NCI-H2107 treated with DMSO at 0.1 percent for 48 hours (cell line): Measurements from ENCODE around the gene CYP4F3.
A peak's percentile ranks its signal among the peaks of the same experiment; 100 is the strongest.
"Not testable (repeated sequence)": the region's sequence is repeated elsewhere in the genome, so short reads cannot be mapped to it uniquely, and the experiment has no call there.

Experiments
- DNase-seq: peaks from one replicate; lab custom pipeline; 2025; ENCODE audit not compliant: unreplicated experiment; lab: John Stamatoyannopoulos, UW

CYP4F3 gene

GRCh38 chr19:15666186-15666585, 25.5 kb downstream of the CYP4F3 start:
- no peak for DNase-seq

DNA sequence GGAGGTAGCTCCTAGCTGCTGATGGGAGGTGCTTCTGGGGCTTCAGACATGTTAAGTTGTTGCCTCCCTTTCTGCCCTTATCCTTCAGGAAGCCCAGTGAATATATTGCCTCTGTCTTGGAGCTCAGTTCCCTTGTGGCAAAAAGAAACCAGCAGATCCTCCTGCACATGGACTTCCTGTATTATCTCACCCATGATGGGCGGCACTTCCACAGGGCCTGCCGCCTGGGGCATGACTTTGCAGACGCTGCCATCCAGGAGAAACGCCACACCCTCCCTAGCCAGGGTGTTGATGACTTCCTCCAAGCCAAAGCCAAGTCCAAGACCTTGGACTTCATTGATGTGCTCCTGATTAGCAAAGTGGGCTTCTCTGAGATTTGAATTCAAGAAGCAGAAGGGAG, 26.2 kb downstream of the CYP4F3 start:
- no peak for DNase-seq

DNA sequence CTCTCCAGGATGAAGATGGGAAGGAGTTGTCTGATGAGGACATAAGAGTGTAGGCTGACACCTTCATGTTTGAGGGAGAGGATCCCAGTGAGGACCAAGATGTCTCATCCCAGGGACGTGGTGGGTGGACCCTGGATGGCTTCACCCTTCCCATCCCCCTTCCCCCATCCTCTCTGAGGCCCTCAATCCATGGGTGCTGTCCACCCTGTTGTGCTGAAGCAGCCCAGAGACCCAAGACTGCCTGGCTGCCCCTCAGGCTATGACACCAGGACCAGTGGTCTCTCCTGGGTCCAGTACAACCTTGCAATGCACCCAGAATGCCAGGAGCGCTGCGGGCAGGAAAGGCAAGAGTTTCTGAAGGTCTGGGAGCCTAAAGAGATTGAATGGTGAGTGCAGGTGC, 28.7 kb downstream of the CYP4F3 start:
- no peak for DNase-seq

DNA sequence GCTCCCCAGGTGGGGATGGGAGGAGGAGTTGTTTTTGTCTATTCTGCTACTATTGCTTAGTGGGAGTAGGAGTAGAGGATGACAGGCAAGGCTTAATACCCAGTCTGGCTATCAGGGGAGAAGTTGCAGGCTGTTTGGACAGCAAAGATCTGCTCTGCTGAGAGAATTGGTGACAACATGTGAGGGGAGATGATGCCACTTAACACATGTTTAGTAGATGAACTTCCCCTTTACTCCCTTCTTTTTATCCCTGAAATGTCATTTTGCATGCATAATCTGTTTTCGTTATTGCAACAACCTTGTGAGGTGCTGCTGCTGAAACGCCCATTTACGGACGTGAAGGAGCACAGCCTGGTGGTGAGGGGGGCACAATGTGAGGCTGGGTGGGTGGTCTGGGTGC, 29.2 kb downstream of the CYP4F3 start:
- no peak for DNase-seq

DNA sequence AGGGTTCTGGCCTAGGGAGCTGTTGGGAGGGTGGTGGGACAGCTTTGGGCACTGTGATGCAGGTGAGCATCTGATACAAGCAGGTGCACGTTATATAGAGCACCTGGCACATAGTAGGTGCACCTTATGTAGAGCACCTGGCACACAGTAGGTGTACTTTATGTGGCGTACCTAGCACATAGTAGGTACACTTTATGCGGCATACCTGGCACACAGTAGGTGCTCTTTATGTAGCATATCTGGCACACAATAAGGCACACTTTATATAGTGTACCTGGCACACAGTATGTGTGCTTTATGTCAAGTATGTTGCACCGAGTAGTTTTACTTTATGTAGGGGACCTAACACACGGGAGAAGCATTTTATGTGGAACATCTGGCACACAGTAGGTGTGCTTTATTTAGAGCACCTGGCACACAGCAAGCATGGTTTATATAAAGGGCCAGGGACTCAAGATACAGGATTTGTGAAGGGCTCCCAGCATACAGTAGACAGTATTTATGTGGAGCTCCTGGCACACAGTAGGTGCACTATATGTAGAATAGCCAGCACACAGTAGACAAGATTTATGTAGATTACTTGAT, 30.6 kb downstream of the CYP4F3 start:
- DNase-seq = no peak

GRCh38 chr19:15671891-15672579, 31.3 kb downstream of the CYP4F3 start:
- no peak for DNase-seq

- no peak for DNase-seq
These were observed 32.0 kb downstream of the CYP4F3 start, which contains the start of gene CYP4F12 for GRCh38 chr19:15672580-15673175. TSS of gene CYP4F12 (plus strand) at chr19:15673087. CDS start at chr19:15673530, 443 bp downstream.

- no peak for DNase-seq
These were observed 32.5 kb downstream of the CYP4F3 start for GRCh38 chr19:15673176-15673654.

DNA sequence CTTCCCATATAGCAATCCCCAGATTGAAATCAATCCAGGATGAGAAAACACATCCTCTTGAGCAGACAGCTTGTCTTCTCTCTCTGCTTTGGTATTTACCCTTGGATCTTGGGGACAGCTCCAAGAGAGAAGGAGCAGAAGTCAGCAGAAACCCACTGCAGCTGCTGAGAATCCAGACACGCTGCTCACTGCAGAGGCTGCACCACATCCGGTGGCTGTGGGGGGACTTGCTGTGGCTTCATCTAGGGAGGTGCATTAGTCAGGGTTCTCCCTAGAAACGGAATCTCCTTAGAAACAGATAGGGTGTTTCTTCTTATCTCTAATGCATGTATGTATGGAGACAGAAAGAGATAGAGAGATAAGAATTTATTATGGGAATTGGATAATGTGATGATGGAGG, 34.9 kb downstream of the CYP4F3 start:
- DNase-seq = no peak

- DNase-seq = no peak
These were observed 38.4 kb downstream of the CYP4F3 start for GRCh38 chr19:15679089-15679488.

DNA sequence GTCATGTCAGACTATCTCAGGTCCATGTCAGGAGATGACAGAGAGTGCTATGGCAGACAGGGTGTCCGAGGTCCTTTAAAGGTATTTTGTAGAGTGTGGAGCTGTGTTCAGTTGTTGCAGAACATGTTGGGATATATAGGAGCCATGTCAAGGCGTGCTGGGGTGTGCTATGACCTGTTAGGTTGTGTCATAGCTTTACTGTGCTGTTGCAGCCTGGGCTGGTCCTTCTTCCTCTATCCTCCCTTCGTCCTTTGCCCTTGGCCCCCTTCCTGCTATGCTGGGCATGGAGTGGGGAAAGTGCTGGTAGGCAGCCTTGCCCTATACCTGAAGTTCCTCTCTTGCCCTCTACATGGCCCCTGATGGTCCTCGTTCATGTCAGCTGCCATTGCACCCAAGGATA, 39.2 kb downstream of the CYP4F3 start:
- not testable (repeated sequence) for DNase-seq

DNA sequence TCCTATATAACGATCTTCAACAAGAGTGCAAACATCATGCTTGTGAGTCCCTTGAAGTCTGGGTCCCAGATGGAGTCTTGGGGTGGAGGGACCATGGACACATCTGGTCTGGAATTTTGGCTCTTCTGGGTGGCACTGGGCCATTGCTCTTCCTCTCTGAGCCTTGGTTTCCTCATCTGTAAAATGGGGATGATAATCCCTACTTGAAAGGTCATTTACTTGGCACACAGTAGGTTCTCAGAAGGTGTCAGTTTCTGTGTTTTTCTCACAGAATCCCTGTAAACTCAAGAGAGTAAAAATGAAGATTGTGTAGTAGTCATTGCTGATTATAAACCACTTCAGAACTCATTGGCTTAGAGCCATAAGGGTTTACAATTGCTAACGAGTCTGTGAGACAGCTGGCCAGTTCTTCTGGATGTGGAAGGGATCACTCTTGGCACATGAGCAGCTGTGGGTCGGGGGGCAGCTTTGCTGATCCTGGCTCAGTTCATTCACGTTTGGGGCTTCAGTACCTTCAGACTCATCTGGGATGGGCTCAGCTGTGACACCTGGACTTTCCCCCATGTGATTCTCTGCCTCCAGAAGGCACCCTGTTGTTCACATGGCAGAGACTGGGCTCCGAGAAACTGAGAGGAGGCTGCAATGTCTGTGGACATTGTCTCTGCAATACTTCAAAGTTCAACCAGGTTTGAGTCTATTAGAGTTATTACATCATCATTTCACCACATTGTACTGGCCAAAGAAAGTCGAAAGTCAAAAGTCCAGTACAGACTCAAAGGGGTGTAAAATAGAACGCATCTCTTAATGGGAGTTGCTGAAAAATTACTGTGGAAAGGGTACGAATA, 40.0 kb downstream of the CYP4F3 start:
- no peak for DNase-seq

DNA sequence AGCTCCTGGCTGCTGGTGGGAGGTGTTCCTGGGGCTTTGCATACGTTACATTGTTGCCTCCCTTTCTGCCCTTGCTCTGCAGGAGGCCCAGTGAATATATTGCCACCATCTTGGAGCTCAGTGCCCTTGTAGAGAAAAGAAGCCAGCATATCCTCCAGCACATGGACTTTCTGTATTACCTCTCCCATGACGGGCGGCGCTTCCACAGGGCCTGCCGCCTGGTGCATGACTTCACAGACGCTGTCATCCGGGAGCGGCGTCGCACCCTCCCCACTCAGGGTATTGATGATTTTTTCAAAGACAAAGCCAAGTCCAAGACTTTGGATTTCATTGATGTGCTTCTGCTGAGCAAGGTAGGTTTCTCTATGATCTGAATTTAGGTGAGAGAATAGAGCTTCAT, 42.7 kb downstream of the CYP4F3 start:
- DNase-seq = no peak

GRCh38 chr19:15684828-15685227, 44.1 kb downstream of the CYP4F3 start:
- DNase-seq = no peak

- DNase-seq = no peak
These were observed 56.0 kb downstream of the CYP4F3 start for GRCh38 chr19:15696654-15697194.

DNA sequence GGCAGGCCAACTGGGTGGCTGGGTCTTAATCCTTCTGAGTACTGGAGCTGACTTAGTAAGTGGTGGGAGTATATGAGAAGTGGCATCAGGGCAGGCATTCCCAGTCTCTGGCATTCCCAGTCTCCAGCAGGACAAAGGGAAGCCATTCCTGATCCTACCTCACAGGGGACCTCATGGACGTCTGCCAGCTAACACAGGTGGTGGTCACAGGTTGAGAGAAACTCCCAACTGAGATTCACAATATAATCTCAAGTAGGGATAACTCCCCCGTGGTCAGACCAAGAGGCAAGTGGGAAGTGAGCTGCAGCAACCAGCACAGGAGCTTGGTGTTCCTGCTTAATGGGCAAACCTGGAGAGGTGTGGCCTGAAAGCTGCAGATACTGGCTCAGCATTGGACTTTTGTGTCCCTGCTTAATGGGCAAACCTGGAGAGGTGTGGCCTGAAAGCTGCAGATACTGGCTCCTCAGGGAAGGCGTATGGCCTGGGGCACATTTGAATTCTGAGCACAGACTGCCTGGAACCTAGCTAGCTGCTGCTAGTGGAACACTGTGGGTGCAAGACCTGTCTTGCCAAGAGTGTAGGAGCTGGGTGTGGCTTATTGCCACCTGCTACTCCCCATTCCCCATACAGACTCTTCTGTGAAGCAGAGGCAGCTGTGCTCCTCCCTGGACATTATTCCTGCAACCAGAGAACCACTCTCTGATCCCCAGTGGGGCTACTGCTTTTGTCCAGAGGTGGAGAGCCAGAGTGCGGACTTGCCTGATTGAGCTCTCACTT, 61.2 kb downstream of the CYP4F3 start:
- DNase-seq = no peak

GRCh38 chr19:15702534-15702930, 61.8 kb downstream of the CYP4F3 start:
- DNase-seq = peak; percentile 85
